Caco-2 (cell line): ENCODE measurements around the gene USP8. TPM values are rescaled to one million over a fixed set of nuclear protein-coding genes. Genes with fewer than 3 reads are reported as not detected.

ENCODE experiments used
- BruUV-seq: library from RNA; stranded (reverse); fragments of 400-500 nt; replicated peaks from 2 replicates; lab custom pipeline; 2021; lab: Mats Ljungman, UMichigan
- CTCF ChIA-PET: fragments of 300-600 bp; sonication (Branson Sonifier 250); formaldehyde crosslinking; loops from one replicate; lab custom pipeline; 2022; ENCODE audit warnings: antibody characterized with exemption; lab: Charles Lee
- POLR2A ChIA-PET: fragments of 300-600 bp; sonication (Branson Sonifier 250); formaldehyde crosslinking; loops from one replicate; lab custom pipeline; 2022; ENCODE audit warnings: antibody characterized with exemption; lab: Charles Lee
- DNase-seq, 2 experiments: peaks; one replicate each; pipeline versions ENCODE4 v3.0.0 to v3.0.0-alpha.2; 2020 to 2022
- H3K27me3 ChIP-seq: replicated peaks from 2 replicates; pipeline ENCODE4 v1.6.0; 2011; ENCODE audit warnings: low read length; ENCODE audit not compliant: control insufficient read depth, insufficient read depth
- H3K36me3 ChIP-seq: 2 replicates; pipeline ENCODE4 v1.5.1; 2011; ENCODE audit warnings: low read length; ENCODE audit not compliant: control insufficient read depth, insufficient read depth
- H3K4me1 ChIP-seq: fragments of 250-450 bp; sonication (Bioruptor Pico); 2 replicates; pipeline ENCODE4 v1.5.1; 2020; ENCODE audit warnings: mild to moderate bottlenecking
- H3K4me3 ChIP-seq: 2 replicates; pipeline ENCODE4 v1.5.1; 2011; ENCODE audit warnings: low read depth, mild to moderate bottlenecking, control low read depth, low read length
- H3K9me3 ChIP-seq: fragments of 250-450 bp; sonication (Bioruptor Pico); 2 replicates; pipeline ENCODE4 v1.5.1; 2020; ENCODE audit warnings: mild to moderate bottlenecking, moderate library complexity
- H3K27ac Mint-ChIP-seq: one replicate; pipeline ENCODE4 v1.8.0; 2022; ENCODE audit warnings: mixed read lengths; ENCODE audit not compliant: unreplicated experiment
- H3K27me3 Mint-ChIP-seq: one replicate; pipeline ENCODE4 v1.8.0; 2022; ENCODE audit warnings: mixed read lengths; ENCODE audit not compliant: insufficient read depth, unreplicated experiment
- H3K36me3 Mint-ChIP-seq: one replicate; pipeline ENCODE4 v1.8.0; 2022; ENCODE audit warnings: mild to moderate bottlenecking, mixed read lengths; ENCODE audit not compliant: insufficient read depth, unreplicated experiment
- H3K4me1 Mint-ChIP-seq: one replicate; pipeline ENCODE4 v1.8.0; 2022; ENCODE audit warnings: low read depth, mixed read lengths; ENCODE audit not compliant: unreplicated experiment
- H3K4me3 Mint-ChIP-seq: one replicate; pipeline ENCODE4 v1.8.0; 2022; ENCODE audit warnings: mild to moderate bottlenecking, moderate library complexity, mixed read lengths; ENCODE audit not compliant: unreplicated experiment
- H3K9me3 Mint-ChIP-seq: one replicate; pipeline ENCODE4 v1.8.0; 2022; ENCODE audit warnings: mixed read lengths; ENCODE audit not compliant: unreplicated experiment
- CTCF ChIP-seq, 2 experiments: fragments of 200-600 bp in 1 of 2; IDR thresholded peaks; 1 replicate in 1 of 2; 2 replicates in 1 of 2; pipeline versions ENCODE4 v1.5.1 to v1.8.0; 2011 to 2022; ENCODE audit warnings: antibody characterized with exemption in 1 of 2, control low read depth in 1 of 2, inconsistent platforms in 1 of 2, low read depth in 1 of 2, low read length in 1 of 2, mild to moderate bottlenecking in 1 of 2, moderate library complexity in 1 of 2; ENCODE audit not compliant: insufficient read depth in 1 of 2, severe bottlenecking in 1 of 2, unreplicated experiment in 1 of 2
- intact Hi-C: fragments of 100-400 bp; cut with micrococcal nuclease; formaldehyde crosslinking; loops from one replicate; pipeline ENCODE4 v1.10.0; 2022; ENCODE audit not compliant: unreplicated experiment
- total RNA-seq: library from RNA; stranded (reverse); gene quantifications from 2 replicates; pipeline ENCODE4 v1.2.3, GENCODE V29; 2022

Gene USP8
- total RNA-seq, 1 experiment from 2014 or later = 56.2 TPM

GRCh38 chr15:50452927-50453326 is 28.7 kb downstream of the USP8 start:
- H3K9me3 Mint-ChIP-seq = no peaks in the 10 kb centered on the region
- H3K4me1 ChIP-seq = no peaks in the 10 kb centered on the region
- H3K4me1 Mint-ChIP-seq = no peaks in the 10 kb centered on the region
- no peaks in the 10 kb centered on the region for H3K9me3 ChIP-seq
- H3K27me3 ChIP-seq = no peaks in the 10 kb centered on the region
- H3K27ac Mint-ChIP-seq = no peak overlapping the region
- H3K4me3 ChIP-seq = no peak overlapping the region
- DNase-seq = no peak
- no TSS peak for BruUV-seq
- H3K36me3 Mint-ChIP-seq = peaks cover 64% of the 10 kb centered on the region
- no peaks in the 10 kb centered on the region for H3K36me3 ChIP-seq
- H3K27me3 Mint-ChIP-seq = no peaks in the 10 kb centered on the region
- intact Hi-C loops = no loop called here
- TF ChIP-seq CTCF (IDR thresholded peaks at IDR 0.05; ENCODE audit: insufficient read depth in 1 of 2, low read depth in 1 of 2, low read length in 1 of 2, severe bottlenecking in 1 of 2, unreplicated experiment in 1 of 2) = no peak
- POLR2A ChIA-PET = no interaction called here
- CTCF ChIA-PET = interaction anchor here (0.7 kb wide), 1 partner anchor 336 kb away, joined by 4 read pairs; no protein-coding TSS in a partner anchor
- H3K4me3 Mint-ChIP-seq = no peak overlapping the region

GRCh38 chr15:50458348-50459112 is 34.3 kb downstream of the USP8 start:
- ChIA-PET POLR2A (no interaction called here), CTCF (no interaction called here)
- intact Hi-C loops = no loop called here
- H3K4me3 Mint-ChIP-seq = no peak overlapping the region
- H3K27me3 ChIP-seq = no peaks in the 10 kb centered on the region
- TF ChIP-seq CTCF (IDR thresholded peaks at IDR 0.05; ENCODE audit: insufficient read depth in 1 of 2, low read depth in 1 of 2, low read length in 1 of 2, severe bottlenecking in 1 of 2, unreplicated experiment in 1 of 2) = no peak
- no peaks in the 10 kb centered on the region for H3K4me1 ChIP-seq
- DNase-seq = no peak
- no peaks in the 10 kb centered on the region for H3K27me3 Mint-ChIP-seq
- H3K36me3 Mint-ChIP-seq = peaks cover 73% of the 10 kb centered on the region
- H3K4me3 ChIP-seq = no peak overlapping the region
- H3K9me3 ChIP-seq = no peaks in the 10 kb centered on the region
- peak overlapping the region; percentile 50 for H3K27ac Mint-ChIP-seq
- no peaks in the 10 kb centered on the region for H3K9me3 Mint-ChIP-seq
- no peaks in the 10 kb centered on the region for H3K4me1 Mint-ChIP-seq
- BruUV-seq = no TSS peak
- no peaks in the 10 kb centered on the region for H3K36me3 ChIP-seq

GRCh38 chr15:50463423-50464358 is 39.5 kb downstream of the USP8 start:
- no peaks in the 10 kb centered on the region for H3K36me3 ChIP-seq
- DNase-seq = no peak
- no peaks in the 10 kb centered on the region for H3K27me3 ChIP-seq
- Mint-ChIP-seq H3K4me1 (no peaks in the 10 kb centered on the region), H3K27me3 (no peaks in the 10 kb centered on the region), H3K4me3 (no peak overlapping the region), H3K36me3 (peaks cover 34% of the 10 kb centered on the region), H3K9me3 (no peaks in the 10 kb centered on the region), H3K27ac (no peak overlapping the region)
- H3K9me3 ChIP-seq = no peaks in the 10 kb centered on the region
- CTCF ChIA-PET = no interaction called here
- H3K4me3 ChIP-seq = no peak overlapping the region
- BruUV-seq = no TSS peak
- POLR2A ChIA-PET = no interaction called here
- intact Hi-C loops = no loop called here
- H3K4me1 ChIP-seq = no peaks in the 10 kb centered on the region
- no peak for TF ChIP-seq CTCF (IDR thresholded peaks at IDR 0.05; ENCODE audit: insufficient read depth in 1 of 2, low read depth in 1 of 2, low read length in 1 of 2, severe bottlenecking in 1 of 2, unreplicated experiment in 1 of 2)
